ENCODE measurements around the gene PIM3.

Gene PIM3

DNA sequence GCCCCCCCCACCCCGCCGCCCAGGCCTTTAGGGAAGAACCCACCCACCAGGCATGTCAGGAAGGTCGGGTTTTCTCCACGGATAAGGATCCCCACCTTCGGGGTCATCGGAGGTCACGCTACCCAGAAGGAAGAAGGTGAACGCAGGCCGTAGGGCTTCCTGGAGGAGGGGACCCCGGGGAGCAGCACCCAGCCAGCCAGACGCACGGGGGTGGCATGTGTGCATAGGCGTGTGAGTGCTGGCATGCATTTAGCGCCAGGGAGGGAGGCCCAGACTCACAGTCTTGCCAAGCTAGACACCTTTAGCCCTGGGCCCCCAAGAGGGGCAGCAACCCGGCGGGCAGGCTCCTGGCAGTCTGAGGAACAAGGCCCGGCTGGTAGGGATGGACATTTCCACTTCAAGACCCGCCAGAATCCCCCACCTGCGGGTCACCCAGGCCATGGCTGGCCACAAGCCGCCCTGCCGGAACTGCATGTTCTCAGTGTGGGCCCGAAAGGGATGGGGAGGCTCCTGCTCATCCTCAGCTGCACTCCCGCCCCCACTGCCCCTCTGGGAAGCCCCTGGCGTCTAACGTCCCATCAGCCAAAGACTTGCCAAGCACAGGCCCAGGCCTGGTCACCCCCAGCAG is 16.7 kb upstream of the PIM3 start:
- DNase-seq: no peak

DNA sequence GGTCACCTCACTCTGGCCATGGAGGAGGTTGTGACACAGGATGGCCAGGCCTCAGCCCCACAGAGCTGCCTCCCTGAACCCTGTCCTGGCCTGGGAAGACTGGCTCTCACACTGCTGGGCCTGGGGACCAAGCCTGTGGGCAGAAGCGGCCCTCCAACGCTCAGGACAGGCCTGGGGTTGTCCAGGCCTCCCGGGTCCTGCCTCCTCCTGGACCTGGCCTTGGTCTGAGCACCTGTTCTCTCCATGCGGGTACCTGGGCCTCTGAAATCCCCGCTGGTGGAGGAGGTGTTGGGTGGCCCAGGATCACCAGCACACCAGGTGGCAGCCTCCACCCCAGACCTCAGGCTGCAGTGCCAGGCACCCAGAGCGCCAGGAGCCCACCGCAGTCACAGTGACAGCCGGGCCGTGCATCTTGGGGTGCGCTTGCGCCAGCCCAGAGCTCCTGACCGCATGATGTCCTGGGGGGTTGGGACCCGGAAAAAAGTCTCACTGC is 16.1 kb upstream of the PIM3 start:
- DNase-seq: no peak

DNA sequence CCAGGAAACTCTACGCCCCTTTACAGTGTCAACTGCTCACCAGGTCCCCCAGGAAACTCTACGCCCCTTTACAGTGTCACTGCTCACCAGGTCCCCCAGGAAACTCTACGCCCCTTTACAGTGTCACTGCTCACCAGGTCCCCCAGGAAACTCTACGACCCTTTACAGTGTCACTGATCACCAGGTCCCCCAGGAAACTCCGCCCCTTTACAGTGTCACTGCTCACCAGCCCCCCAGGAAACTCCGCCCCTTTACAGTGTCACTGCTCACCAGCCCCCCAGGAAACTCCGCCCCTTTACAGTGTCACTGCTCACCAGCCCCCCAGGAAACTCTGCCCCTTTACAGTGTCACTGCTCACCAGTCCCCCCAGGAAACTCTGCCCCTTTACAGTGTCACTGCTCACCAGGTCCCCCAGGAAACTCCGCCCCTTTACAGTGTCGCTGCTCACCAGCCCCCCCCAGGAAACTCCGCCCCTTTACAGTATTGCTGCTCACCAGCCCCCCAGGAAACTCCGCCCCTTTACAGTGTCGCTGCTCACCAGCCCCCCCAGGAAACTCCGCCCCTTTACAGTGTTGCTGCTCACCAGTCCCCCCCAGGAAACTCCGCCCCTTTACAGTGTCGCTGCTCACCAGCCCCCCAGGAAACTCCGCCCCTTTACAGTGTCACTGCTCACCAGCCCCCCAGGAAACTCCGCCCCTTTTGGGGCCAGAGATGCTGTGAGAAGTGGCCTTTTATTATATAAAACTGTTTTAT is 15.4 kb upstream of the PIM3 start:
- peak; percentile 87 for DNase-seq

DNA sequence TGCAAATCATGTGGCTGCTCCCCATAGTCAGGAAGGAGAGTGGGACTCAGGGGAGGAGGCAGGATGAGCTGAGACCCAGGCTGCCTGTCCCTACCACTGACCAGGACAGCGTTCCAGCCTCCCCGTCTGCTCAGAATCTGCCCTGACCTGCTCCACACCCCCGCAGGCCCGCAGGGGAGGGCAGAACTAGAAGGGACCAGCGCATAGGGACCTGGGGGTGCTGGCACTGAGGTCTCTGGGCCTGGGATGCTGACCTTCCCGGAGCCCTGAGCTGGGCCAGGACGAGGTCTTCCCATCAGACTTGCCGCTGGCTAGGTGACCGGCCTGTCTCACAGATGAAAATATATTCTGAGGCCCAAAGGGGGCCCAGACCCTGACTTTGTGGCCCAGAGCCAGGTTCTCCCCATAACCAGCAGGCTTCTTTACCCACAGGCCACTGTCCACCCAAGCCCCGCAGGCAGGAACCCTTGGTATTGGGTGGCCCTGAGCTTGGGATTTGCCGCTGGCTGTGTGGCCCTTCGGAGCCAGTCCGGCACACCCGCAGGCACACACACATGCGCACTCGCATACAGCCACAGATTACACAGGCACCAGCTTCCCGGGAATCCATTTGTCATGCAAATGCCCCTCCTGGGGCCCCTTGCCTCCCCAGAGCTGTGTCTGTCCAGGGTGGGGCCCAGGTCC is 13.8 kb upstream of the PIM3 start:
- no peak for DNase-seq

DNA sequence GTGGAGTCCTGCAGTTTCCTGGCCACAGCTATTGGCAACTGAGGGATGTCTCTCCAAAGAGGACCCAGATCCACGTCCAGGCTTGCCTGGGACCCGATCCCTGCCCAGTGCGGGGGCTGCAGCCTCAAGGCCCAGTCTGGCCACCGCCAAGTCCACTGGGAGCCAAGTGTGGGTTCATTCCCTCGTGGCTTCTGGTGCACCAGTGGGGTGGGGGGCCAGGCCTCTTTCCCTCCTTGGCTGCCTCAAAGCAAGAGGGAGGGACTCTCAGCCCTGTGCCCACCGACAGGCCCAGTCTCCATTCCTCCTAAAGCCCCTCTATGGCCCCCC is 13.3 kb upstream of the PIM3 start:
- no peak for DNase-seq

DNA sequence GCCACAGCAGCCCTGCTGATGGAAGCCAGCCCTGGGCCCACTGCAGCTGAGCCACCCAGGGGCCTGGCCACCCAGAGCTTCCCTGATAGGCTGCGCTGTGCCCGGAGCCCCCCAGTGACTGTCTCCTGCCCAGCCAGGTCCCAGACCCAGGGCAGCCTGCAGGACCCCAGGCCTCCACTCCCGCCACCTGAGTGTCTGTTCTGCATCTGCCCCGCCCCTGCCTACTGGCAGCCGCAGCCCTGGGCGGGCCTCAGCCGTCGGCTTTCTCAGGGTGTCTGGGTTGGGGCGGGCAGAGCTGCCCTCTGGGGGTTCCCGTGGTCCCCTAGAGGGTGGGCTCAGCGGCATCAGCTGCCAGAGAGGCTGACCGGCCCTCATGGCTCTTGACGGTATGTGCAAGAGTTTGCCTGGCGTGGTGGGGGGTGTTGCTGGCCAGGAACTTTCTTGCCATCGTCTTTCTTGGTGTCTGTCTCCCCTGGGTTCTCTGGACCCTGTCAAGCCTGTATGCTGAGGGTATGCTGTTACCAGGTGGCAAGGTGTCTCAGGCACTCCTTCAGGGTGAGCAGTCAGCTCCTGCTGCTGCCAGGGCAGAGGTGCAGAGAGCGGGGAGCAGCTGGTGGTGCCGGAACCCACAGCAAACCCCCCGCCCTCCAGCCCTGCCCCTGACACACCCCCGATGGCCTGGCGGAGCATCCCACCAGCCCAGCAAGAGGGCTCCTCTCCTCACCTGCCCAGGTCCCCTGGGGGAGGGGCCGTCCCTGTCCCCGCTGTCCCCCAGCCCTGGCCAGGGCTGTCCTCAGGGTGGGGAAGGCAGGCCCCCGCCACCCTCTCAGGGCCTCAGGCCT is 12.2 kb upstream of the PIM3 start:
- DNase-seq: no peak

DNA sequence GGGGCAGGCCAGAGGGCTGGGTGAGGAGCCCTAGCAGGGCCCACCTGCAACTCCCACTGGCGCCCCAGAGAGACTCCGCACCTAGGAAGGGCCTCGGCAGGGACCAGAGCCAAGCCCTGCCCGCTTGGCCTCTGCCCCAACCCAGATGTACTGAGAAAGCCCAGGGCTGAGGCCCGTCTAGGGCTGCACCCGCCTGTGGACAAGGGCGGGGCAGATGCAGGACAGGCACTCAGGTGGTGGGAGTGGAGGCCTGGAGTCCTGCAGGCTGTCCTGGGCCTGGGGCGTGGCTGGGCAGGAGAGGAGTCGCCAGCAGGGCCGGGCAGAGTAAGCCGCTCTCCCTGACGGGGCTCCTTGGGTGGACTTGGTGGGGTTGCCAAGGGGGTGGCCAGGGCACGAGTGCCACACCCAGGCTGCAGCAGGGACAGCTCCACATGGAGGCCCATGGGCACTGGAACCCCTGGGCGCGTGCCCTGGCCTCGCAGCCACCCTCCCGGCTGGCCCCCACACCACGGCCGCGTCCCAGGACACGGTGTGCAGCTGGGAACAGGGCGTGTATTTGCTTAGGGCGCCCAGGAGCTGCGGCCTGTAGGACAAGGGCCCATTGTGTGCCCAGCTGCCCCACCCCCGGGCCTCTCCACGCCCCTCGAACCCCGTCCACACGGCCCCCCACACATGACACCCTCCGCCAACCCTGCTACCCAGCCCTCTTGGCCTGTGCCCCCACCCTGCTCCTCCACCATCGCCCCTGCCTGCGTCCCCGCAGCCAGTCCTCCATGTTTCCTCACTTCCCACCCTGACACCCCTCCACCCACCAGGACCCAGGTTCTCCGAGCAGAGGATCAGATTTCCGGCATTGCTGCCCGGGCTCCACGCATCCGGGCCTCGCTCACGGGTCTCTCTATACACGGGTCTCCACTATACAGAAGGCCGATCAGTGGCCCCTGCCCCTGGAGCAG is 11.3 kb upstream of the PIM3 start:
- DNase-seq: no peak

DNA sequence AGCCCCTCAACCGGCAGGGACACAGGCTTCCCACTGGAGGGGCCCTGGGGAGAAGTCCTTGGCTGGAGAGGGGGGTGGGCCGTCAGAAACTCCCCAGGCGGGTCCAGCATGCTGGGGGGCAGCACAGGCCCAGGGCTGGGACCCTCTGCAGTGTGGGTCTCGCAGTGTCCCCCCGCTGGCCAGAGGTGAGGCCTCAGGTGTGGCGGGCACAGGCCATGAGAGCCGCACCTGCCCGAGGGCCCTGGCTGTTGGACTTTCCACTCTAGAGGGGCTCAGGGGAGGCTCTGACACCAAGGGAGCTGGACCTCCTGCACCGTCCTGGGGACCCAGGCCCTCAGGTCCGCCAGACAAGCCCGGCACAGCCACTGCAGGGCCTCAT is 10.7 kb upstream of the PIM3 start:
- no peak for DNase-seq

DNA sequence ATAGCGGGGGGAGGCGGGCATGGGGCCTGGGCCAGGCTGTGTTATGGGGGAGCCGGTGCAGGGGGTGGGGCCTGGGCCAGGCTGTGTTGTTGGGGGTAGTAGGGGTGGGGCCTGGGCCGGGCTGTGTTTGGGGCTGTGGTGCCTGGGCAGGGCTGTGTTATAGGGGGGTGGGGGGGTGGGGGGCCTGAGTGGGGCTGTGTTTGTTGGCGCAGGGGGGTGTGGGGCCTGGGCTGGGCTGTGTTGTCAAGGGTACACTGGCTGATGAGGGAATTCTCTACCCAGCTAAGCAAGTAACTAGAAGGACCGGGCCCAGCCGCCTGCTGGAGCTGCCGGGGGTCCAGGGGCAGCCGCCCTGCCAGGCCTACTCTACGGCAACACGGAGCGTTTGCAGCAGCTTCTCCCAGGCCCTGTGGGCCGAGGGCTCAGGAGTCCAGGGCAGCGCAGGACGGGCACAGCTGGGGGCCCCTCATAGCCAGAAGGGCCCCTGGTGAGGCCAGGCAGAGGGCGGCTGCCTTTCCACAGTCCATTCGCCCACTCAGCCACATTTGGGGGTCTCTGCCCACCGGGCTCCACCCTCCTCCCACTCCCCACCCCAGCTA is 10.1 kb upstream of the PIM3 start:
- no peak for DNase-seq

DNA sequence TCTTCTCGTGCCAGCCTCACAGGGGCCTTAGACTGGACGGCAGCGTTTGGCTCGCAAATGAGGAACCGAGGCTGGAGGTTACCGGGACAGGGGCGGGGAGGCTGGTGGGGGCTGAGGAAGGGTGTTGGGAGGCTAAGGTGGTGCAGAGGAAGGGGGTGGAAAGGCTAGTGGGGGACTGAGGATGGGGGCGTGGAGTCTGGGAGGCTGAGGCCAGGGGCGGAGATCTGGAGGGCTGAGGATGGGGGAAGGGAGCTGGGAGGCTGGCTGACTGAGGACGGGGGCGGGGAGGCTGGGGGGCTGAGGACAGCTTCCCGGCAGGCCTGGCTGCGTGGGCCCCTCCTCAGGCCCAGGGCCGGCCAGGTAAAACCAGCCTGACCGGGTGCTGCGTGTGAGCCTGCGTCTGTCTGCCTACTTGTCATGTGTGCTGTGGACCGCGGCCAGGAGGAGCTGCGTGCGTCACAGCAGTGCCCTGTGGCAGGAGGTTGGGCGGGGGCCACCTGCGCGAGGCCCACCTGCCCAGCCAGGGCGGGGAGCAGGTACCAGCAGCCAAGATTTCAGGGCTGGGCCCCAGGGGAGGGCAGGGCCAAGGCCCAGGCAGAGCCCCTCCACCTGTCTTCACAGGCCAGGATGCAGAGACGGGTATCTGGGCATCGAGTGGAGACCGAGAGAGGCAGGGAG is 9.4 kb upstream of the PIM3 start:
- DNase-seq: no peak

DNA sequence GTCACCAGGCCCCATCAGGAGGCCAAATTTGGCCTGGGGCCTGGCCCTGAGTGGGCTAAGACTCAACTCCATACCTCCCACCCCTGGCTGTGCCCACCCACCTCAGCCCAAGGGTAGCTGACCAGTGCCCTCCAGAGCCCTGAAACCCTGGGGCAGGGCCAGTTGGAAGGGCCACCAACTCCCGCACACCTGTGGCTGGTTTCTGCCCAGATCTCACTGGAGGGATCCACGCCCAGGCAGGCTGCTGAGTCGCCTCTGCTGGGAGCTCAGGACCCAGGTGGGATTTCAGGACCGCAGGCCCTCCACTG is 8.9 kb upstream of the PIM3 start:
- no peak for DNase-seq

DNA sequence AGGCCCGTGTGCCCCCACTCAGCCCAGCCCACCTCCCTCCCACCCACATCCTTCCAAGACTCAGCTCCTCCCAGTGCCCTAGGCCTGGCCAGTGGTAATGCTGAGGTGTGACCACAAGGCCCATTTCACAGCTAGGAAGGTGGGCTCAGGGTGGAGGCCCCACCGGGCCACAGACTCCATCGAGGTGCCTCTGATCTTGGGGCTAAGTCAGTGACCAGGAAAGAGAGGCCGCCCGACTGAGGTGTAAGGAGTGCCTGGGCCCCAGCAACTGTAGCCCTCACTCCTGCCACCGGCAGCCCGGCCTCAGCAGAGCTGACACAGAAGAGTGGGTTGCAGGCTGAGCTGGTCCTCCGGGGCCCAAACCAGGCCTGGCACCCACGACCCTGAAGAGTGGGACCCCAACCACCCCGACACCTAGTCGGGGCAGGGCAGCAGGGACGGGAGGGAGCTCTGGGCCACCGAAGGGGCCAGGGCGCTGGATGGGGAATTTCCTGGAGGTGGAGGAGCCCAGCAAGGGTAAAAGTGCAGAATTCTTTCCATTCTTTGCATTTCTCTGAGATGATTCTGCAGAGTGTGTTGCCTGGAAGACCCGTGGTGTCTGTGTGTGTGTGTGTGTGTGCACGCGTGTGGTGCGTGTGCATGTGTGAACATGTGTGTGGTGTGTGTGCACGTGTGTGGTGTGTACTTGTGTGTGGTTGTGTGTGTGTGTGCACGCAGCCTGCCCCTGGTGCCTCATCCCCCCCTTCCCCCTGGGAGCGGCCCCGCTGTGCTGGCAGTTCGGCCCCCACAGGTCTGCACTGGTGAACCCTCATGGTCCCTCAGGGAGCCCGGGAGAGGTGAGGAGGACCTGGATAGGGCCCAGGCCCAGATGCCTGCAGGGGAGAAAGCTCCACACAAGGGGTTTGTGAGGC is 8.3 kb upstream of the PIM3 start:
- DNase-seq: no peak

DNA sequence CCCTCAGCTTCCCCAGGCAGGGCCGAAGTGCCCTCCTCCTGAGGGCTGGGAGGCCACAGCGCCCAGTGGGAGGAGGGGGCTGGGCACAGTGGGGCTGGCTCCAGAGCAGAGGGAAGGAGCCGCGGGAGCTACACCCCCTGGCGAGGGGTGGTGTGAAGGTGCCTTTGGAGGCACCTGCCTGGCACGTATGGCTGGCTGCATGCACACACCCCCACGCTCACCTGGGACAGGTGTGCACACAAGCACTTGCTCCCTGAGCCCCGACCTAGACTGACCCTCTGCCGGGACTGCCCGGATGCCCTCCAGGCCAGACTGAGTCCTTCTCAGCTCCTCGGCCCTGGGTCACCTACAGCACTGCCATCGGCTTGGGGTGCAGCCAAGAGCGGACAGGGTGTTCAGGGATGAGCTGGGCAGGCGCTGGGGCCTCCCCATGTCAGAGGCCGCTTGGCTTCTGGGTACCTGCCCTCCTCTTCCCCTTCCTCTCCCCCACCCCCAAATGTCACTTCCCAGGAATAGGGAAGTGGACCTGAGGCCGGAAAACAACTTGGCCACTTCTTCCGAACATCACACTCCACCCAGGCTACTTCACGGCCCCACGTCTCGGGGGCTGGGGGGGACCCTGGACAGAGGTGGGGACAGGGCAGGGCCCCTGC is 7.4 kb upstream of the PIM3 start:
- no peak for DNase-seq

DNA sequence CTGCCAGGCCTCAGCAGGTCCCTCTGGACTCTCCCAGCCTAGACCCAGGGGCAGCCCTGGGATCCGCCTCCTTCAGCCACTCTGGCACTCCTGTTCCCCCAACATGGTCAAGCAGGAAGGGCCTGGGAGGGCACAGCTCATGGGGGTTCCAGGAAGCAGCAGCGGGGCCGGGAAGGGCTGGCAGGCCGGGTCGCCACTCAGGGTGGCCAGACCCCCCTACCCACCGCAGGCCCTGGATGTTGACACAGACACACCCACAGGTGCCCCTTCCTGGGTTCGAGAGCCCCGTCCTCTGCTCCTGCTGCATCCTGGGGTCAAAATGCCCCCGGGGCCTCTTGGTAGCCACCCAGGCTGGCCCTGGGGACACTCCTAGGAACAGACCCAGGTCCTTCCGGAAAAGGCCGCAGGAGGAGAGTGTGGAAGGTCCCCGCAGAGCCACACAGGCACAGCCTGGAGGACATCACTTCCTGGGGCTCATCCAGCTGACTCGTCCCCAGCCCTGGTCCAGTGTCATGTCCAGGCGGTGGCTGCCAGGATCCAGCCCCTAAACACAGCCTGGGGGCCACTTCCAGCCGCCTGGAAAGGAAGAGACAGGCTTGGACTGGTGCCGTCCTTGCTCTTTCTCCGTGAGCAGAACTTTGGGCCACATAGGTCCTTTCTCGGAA is 6.8 kb upstream of the PIM3 start:
- DNase-seq: no peak

DNA sequence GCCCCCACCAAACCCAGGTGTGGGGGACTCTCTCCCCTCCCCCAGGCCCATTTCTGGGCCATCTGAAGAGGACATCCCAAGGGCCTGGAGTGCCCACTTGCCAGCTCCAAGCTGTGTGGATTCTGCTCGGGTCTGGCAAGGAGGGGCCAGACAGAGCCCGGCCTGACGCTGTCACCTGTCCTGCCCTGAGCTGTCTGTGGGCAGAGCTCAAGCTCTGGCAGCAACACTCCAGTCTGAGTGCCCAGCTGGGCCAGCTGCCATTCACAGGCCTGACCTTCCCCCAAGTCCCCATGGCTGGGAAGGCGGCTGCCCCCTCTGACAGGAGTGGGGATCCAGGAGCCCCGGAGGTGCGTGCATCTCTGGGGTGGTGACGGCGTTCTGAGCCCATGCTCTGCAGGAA is 6.2 kb upstream of the PIM3 start:
- no peak for DNase-seq

DNA sequence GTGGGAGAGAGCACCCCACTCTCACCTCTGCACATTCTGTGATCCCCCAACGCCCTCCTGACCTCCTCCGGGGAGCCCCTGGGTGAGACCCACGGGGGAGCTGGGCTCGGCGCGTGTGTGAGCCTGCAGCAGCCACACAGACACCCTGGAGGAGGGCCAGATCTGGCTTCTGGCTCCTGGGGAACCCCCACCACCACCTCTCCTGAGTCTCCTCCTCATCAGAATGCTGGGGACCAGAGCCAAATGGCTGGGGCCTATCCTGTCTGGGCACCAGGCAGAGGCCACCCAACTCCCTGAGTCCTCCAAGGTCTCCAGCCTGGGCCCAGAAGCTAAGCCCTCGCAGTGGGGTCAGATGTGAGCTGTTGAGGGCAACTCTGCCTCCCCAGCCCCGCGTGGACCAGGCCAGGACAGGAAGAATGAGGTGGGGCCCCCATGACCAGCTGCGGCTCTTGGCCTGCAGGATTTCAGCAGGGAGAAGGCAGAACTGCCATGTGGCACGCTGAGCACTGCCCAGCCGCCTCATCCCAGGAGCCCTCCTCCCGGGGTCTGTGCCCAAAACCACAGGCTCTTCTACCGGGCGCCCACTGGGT is 5.5 kb upstream of the PIM3 start:
- DNase-seq: no peak

DNA sequence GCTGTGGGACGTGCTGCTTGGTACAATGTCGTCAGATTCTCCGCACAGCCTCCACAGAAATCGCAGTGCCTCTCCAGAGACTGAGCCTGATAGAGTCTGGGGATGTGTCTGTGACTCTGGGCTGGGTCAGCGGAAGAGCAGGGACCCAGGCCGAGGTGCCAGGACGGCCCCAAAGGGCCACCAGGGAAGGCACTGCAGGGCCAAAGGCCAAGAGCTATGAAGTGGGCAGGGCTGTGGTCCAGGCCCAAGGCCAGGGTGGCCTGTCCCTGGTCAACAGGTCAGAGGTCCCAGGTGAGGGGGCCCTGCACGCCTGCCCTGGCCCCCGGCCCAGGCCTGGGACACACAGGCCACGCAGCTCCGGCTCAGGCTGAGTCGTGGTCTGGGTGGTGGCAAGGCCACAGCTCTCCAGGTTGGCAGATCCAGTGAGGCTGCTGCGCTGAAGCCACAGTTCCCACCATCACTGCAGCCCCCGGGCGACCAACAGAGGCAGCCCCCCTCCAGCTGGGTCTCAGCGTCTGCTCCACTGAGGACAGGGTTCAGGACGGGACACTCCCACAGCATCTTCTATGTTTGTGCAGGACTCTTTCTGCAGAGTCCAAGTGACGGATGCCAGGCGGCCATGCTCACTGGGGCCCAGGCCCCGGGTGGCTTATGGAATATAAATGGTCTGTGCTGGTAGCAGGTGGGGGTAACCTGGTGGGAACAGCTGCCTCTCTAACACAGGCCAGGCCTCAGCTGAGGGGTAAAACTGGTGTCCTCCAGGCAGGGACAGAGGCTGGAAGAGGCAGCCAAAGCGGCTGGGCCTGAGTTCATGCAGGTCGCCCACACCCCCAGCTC is 4.8 kb upstream of the PIM3 start:
- DNase-seq: no peak

DNA sequence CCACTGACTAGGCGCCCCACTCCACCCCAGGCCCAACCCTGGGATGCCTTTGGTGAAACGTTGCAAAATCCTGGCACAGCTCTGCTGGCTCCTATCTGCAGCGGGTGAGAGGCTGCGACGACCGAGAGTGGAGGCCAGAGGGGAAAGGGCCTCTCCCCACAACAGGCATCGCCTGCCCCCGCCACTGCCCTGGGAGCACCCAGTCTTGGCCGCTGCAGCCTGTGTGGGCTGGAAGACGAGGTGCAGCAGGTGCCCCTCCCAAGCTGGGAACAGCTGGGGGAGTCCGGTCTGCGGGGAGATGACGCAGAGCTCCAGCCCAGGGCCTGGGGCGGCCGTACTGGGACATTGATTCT is 4.2 kb upstream of the PIM3 start:
- DNase-seq: no peak
